GM19035 (cell line): ENCODE results near the gene MIPOL1.
"Not testable (repeated sequence)": the region's sequence is repeated elsewhere in the genome, so short reads cannot be mapped to it uniquely, and the experiment has no call there.

ENCODE experiments used
- ATAC-seq: cut with Tn5 transposase; IDR thresholded peaks from one replicate; pipeline ENCODE4 v1.9.1; 2021; ENCODE audit not compliant: unreplicated experiment

Gene MIPOL1

DNA sequence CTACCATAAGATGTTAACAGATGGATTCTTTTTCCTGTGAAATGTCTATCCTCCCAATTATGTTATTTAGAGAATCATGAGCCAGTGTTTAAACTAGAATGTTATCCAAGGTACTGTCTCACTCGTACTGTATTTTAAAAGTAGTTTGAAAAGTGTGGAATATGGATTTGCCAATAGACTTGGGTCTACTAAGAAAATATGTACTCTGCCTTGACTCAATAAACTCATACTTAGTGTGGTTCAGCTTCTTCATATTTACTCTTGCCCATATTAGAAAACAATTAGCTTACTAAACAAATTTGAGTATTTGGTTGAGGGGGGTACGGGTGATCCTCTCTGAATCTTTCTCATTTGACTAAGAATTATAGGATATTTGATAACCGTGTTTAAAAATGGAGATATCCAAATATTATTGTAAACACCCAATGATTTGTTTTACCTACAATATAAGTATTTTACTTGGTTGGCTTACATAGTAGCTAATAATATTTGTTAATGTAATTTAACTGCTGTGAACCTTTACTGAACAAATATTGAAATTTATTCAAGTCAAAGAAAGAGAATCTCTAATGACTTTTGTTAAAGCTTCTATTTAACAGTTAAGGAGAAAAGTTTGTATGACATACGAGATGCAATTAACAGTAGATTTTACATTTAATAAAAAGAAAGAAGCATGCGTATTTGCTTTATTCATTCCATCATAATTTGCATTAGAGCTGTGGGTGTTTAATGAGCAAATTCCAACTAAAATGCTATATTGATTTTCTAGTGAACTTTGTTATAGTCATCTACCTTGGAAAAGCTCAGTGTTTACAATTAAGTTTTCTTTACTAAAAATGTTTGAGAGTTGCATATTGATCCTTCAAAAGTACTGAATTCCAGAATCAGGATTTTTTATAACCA lies 81.2 kb downstream of the MIPOL1 start:
- ATAC-seq, result no peak

DNA sequence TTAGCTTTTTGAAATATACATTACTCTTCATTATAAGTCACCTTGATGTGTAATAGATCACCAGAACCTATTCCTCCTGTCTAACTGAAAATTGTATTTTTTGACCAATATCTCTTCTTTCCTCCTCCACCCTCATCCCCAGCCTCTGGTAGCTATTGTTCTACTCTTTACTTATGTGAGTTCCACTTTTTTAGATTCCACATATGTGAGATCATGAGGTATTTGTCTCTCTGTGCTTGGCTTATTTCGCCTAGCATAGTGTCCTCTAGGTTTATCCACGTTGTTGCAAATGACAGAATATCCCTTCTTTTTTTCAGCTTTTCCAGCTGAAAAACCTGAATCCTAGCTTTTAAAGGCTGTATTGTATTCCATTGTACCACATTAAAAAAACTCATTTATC lies 82.1 kb downstream of the MIPOL1 start:
- no peak for ATAC-seq

DNA sequence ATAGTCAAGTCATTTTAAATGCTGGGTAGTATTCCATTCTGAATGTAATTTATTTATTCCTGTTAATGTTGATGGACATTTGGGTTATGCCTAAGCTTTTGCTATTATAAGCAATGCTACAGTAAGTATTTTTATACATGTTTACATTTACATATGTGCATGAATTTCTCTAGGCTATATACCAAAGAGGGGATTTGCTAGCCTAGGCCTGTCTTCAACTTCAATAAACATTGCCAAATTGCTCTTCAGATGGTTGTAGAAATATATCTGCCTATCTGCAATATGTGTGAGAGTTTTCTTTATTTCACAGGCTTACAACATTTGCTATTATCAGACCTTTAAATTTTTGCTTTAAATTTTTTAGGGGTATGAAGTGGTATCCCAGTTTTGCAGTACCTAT lies 87.0 kb downstream of the MIPOL1 start:
- no peak for ATAC-seq

DNA sequence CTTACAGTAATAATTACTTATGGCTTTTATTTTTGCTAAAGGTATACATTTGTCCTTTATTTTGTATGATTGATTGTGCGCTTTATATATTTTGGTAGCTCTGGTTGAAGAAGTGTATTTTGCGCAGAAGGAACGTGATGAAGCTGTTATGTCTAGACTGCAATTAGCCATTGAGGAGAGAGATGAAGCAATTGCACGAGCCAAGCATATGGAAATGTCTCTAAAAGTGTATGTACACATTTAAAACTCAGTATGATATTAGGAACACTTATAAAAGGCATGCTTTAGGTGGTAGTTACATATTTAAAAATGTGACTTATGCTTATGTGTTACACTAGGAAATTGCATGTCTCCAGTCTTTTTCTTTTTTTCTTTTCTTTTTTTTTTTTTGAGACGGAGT lies 87.5 kb downstream of the MIPOL1 start:
- no peak for ATAC-seq

DNA sequence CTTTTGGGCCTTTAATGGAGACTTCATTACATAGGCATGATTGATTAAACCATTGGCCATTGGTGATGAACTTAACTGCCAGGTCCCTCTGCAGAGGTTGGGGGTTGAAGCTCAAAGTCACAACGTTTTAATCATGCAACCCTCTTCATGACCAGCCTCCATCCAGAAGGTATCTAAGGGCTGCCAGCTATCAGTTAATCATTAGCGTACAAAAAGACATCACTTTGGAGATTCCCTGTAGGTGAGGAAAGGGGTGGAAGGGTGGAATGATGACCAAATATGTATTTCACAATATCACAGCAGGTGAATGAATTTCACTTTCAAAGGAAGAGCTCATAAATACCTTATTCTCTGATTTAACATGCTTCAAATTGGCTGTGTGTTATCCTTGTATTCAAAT lies 92.0 kb downstream of the MIPOL1 start:
- no peak for ATAC-seq

DNA sequence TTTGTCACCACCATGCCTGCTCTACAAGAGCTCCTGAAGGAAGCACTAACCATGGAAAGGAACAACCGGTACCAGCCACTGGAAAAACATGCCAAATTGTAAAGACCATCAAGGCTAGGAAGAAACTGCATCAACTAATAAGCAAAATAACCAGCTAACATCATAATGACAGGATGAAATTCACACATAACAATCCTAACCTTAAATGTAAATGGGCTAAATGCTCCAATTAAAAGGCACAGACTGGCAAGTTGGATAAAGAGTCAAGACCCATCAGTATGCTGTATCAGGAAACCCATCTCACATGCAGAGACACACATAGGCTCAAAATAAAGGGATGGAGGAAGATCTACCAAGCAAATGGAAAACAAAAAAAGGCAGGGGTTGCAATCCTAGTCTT lies 97.5 kb downstream of the MIPOL1 start:
- not testable (repeated sequence) for ATAC-seq

DNA sequence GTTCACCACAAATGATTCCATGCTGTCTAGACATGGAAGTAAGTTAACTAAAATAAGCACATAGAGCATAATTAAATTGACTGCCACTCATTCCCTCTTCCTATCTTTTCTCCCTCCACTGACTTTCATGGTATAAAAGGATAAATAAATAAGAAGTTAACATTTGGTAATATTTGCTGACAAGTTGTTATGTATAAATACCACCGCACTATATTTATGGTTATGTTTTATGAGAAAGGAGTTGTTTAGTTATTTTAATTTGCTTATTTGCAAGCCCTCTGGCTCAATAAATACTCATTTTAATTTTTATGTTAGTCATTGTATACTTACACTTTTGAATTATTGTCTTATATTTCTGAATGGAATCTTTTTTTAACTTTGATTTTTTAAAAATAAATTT lies 113.5 kb downstream of the MIPOL1 start:
- ATAC-seq, result no peak

DNA sequence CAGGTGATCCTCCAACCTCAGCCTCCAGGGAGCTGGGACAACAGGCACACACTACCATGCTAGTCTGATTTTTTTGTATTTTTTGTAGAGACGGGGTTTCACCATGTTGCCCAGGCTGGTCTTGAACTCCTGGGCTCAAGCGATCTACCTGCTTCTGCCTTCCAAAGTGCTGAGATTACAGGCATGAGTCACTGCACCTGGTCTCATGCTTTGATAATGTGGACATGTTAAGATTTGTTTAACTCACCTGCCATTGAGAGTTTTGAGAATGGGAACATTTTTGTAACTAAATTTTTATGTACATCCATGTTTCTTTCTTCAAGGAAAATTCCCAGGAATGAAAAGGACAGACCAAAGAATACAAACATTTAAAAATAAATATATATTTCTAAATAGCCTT lies 121.2 kb downstream of the MIPOL1 start:
- ATAC-seq, result no peak

DNA sequence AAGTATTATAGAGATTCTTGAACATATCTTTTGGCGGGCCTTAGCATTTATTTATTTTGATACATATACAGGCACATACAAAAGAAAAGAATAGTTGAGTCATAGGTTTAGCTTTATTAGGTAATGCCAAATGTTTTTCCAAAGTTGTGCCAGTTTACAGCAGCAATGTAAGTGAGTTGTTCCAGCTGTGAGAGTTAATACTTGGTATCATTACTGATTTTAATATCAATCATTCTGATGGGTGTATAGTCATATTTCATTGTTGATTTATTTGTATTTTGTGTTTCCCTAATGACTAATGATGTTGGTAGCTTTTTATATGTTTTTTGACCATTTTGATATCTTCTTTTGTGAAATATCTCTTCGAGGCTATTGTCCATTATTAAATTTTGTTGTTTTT lies 122.4 kb downstream of the MIPOL1 start:
- no peak for ATAC-seq

DNA sequence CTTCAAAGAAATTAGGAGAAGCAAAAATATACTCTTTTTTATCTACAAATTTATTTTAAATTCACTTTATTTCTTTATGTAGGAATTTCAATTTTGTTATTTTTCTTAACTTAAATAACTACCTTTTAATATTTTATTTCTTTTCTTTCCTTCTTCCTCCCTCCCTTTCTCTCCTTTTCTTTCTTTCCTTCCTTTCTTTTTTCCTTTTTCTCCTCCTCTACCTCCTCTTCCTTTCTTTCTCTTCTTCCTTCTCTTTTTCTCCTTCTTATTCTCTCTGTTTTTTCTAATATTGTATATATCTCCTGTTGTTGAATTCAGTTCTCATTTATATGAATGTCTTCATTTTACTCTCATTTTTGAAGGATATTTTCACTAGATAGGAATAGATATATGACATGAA lies 127.6 kb downstream of the MIPOL1 start:
- no peak for ATAC-seq

DNA sequence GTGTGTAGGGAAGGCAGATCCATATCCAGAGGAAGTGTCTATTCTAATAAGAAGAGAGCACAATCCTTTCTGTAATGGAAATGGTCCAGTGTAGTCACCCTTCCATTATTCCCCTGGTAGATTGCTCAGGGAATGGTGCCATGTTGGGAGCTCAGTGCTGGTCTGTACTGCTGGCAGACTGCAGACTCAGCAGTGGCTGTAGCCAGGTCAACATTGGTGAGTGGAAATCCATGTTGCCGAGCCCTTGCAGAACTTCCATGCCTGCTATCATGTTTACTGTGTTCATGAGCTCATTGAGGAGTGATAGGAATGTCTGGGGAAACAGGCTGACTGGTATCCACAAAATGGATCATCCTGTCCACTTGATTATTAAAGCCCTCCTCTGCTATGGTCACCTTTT lies 128.7 kb downstream of the MIPOL1 start:
- ATAC-seq, result no peak

DNA sequence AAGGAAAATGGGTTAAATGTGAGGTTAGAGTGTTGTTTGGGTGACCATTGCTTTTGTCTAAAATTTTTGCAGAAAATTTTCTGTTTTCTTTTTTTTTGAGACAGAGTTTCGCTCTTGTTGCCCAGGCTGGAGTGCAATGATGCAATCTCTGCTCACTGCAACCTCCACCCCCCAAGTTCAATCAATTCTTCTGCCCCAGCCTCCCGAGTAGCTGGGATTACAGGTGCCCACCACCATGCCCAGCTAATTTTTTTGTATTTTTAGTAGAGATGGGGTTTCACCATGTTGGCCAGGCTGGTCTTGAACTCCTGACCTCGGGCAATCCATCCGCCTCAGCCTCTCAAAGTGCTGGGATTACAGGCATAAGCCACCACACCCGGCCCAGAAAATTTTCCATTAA lies 130.2 kb downstream of the MIPOL1 start:
- ATAC-seq, result not testable (repeated sequence)

DNA sequence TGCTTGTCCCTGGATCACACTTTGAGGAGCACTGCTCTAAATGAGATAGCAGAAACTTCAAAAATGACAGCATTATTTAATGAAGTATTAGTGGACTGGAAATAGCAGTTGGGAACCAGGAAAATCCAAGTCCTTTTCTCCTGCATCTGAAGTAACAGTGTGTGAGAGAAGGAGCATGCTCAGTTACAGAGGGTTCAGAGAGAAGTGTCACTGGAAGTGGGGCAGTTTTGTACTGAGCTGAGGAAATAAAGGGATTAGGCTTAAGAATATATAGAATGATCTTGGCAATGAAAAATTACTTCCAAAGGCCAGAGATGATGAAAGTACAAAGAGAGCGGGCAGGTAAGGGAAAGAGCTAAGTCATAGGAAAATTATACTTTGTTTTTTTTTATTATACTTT lies 130.9 kb downstream of the MIPOL1 start:
- no peak for ATAC-seq

DNA sequence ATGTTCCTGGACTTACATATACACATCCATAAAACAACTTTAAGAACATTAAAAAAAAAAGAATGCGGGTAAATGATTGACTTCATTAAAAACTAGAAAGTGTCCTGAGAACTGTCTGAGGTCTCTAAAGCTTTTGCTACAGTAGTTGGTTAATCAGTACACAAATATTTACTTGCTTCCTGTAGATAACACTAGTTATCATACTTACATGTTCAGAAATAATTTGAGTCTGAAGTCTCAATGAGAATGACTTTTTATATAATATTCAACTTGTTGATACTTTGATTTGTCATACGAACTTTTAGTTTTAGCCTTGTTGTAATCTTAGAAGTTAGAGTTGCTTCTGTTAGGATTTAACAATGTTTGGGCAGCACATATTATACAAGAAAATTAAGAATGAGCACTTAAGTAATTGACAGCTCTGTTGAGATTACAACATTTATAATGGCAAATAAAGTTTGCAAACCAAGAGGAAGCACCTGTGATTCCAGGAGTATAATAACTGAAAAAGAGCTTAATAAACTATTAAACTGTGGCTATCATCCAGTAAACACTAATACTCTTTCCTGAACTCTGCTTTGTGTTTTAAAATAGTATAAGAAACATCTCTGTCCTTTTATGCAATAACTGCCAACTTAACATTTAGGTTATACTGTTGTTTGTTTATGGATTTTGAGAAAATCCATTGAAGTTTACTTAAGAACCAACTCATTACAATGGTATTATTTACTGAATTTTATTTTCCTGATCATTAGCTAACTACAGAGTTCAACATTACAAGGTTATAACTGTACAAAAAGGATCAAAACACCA lies 131.7 kb downstream of the MIPOL1 start:
- no peak for ATAC-seq

DNA sequence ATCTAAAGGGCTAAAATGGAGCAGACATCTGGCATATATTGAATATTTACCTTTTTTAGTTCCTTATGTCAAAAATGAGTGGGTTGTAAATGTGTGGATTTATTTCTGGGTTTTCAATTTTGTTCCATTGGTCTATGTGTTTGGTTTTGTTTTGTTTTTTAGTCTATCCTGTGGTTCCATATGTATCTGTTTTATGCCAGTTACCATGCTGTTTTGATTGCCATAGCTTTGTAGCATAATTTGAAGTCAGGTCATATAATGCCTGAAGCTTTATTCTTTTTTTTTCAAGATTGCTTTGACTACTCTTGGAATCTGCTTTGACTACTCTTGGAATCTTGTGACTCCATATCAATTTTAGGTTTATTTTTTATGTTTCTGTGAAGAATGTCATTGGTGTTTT lies 133.2 kb downstream of the MIPOL1 start:
- no peak for ATAC-seq

DNA sequence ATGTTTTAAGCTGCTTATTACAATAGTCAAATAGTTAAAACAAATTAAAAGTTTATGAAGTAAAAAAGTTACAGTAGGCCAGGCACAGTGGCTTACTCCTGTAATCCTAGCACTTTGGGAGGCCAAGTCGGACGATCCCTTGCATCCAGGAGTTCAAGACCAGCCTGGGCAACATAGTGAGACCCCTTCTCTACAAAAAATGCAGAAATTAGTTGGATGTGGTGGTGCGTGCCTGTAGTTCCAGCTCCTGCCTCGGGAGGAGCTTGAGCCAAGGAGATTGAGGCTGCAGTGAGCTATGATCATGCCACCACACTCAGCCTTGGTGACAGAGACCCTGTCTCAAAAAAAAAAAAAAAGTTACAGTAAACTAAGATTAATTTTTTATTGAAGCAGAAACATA lies 142.6 kb downstream of the MIPOL1 start:
- ATAC-seq, result no peak

DNA sequence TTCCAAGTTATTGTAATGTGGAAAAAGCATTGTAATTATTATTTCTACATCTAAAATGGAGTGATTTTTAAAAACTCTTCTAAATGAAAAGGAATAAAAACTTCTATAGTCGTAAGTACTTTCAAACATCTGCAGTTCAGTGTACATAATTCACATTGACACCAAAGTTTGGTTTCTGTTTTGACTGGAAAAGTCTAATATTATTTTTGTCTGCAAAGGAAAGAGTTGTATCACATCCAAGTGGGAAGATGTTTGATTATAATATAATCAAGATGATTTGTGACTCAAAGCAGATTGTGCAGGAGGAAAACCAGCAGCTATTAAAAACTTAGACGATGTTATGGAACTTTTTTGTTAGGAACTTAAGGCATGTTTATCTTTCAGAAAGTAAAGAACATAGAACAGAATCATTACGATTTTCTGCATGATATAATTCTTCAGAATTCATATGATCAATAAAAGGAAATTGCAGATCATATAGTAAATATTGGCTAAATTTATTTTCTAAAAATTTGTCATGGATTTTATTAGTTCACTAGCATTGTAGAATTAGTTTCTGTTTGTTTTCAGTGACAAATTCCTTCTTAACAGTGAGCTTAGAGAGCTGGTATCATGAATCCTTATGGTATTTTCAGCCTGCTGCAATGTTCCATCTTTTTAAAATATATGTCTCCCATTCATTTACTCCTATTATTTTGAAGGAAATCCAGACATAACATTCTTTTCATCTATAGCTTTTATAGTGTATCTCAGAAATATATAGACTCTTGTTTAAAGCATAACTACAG lies 145.8 kb downstream of the MIPOL1 start:
- no peak for ATAC-seq

DNA sequence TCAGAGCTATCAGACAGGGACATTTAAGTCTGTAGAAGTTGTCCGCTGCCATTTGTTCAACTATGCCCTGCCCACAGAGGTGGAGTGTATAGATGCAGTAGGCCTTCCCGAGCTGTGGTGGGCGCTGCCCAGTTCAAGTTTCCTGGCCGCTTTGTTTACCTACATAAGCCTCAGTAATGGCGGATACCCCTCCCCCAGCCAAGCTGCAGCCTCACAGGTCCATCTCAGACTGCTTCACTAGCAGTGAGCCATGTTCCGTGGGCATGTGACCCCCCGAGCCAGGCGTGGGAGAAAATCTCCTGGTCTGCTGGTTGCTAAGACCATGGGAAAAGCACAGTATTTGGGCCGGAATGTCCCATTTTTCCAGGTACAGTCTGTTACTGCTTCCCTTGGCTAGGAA lies 165.9 kb downstream of the MIPOL1 start:
- no peak for ATAC-seq

DNA sequence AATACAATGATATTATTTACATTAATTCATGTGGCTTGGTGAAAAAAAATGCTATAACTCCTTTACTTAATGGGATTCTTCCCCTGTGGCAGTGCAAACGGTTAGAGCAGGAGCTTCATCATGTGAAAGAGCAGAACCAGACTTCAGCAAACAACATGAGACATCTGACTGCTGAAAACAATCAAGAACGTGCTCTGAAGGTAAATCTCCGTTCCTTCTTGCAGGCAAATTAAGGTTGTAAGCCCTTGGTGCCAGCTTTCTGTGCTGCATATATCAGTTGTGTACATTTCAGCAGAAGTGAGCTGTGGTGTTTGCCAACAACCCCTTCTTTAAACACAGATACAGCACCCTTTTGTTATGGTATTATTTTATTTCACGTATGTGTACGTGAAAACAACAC lies 171.7 kb downstream of the MIPOL1 start:
- ATAC-seq, result no peak

DNA sequence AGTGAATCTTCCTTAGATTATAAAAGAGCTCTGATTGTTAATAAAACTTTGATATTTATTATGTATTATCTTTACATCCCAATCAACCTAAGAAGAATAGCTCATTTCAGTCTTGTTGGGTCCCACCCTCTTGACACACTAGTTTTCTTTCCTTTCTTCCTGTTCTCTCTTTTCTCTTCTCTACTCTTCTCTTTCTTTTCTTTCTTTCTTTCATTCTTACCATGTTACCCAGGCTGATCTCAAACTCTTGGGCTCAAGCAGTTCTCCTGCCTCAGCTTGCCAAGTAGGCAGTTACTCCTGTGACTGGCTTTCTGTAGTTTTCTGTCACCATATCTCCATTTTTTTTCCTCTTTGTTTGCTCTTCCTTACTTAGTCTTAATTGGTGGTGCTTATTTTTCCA lies 177.8 kb downstream of the MIPOL1 start:
- ATAC-seq, result no peak

DNA sequence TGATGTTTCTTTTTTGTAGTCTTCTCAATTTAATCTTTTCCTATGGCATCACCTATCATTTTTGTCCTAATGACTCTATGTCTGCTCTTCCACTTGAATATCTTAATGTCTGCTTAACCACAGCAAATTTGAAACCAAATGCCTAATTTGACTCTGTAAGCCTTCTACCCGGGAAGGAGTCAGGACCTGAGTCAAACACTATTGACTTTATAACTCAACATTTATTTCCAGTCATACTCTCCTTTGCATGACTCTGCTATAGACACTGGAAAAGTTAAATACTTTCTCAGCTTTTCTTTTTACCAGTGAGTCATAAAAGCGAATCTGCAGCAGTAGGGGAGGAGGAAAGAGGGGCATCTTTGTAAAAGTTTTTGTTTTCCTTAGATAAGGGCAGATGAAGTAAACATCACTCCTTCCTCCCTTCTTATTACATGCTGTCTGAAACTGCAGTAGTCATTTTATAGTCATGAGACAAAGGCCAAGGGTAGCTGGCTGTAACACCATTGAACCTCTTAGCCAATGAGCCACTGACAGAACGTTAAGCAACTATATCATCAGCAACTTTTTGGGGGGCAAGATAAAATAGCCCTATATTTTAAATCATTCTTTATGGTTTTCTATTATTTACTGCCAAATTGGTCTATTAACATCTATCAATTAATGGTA lies 179.3 kb downstream of the MIPOL1 start:
- ATAC-seq, result no peak
